ENCODE data around the gene ALKBH7.

Gene ALKBH7

DNA sequence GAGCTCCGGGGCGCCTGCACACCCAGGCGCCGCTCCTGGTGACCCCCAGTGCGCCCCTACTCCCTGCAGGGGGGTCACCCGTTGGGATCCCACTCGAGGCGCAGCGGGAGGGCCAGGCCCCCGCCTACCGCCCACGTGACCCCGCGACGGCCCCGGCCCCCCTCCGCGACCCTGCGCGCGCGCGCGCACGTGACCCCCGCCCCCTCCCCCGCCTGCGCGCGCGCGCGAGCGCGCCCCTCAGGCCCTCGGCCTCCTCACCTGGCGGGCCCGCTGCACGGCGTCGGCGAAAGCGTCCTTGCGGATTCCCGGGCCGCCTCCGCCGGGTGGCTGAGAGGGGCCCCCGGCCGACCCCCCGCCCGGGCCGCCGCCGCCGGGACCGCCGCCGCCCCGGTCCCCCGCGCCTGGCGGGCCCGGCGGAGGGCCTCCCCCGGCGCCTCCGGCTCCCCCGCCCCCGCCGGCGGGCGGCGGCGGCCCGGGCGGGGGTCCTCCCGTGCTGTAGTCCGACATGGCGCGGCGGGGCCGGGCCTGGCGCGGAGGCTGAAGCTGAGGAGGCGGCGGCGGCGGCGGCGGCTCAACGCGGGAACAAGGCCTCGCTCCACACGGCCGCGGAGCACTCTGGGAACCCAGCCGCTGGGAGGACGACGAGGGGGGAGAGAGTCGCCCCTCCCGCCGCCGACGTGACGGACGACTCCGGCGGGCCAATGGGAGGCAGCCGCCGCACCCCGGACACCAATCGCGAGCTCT is 51.8 kb downstream of the ALKBH7 start, which contains the start of gene KHSRP:
Gene KHSRP (minus strand): TSS at position 617 of the 744 bp plus-strand sequence. CDS start 110 bp downstream, at position 507.
- DNase-seq (ENCODE audit: low spot score) = no peak
